Activated CD4-positive, CD25-positive, alpha-beta regulatory T cell treated with anti-CD3 and anti-CD28 coated beads, Interleukin-2, amount 50 U/mL, for 24 hours (primary cell): Measurements from ENCODE around the gene CBLB.

ENCODE experiments used
- ATAC-seq, 2 donors: fragments of 150-1000 bp; cut with Tn5 transposase; one replicate each; pipeline ENCODE4 v1.10.0; 2021; ENCODE audit warnings: mild to moderate bottlenecking in 1 of 2, moderate library complexity in 1 of 2

The CBLB gene

GRCh38 chr3:105678017-105678416 lies 190.8 kb downstream of the CBLB start:
- no peak for ATAC-seq

GRCh38 chr3:105676621-105677300 lies 192.1 kb downstream of the CBLB start:
- peak; percentile 82 to 88 for ATAC-seq

GRCh38 chr3:105674437-105675065 lies 194.3 kb downstream of the CBLB start:
- ATAC-seq = no peak

GRCh38 chr3:105672996-105673395 lies 195.8 kb downstream of the CBLB start:
- ATAC-seq = no peak

- ATAC-seq = no peak
These were observed 206.5 kb downstream of the CBLB start for GRCh38 chr3:105662306-105662705.

- ATAC-seq = no peak
These were observed 207.4 kb downstream of the CBLB start for GRCh38 chr3:105661461-105661860.

GRCh38 chr3:105656651-105657504 lies 211.9 kb downstream of the CBLB start:
- ATAC-seq = no peak

- ATAC-seq = no peak
These were observed 214.9 kb downstream of the CBLB start for GRCh38 chr3:105653868-105654267.

GRCh38 chr3:105653166-105653565 lies 215.6 kb downstream of the CBLB start:
- ATAC-seq = no peak

GRCh38 chr3:105649480-105649879 lies 219.3 kb downstream of the CBLB start:
- no peak for ATAC-seq

- no peak for ATAC-seq
These were observed 221.8 kb downstream of the CBLB start for GRCh38 chr3:105647047-105647446.

GRCh38 chr3:105639131-105639530 lies 229.7 kb downstream of the CBLB start:
- no peak for ATAC-seq

- no peak for ATAC-seq
These were observed 234.1 kb downstream of the CBLB start for GRCh38 chr3:105634708-105635107.

GRCh38 chr3:105629718-105630117 lies 239.1 kb downstream of the CBLB start:
- ATAC-seq = no peak

- no peak for ATAC-seq
These were observed 242.1 kb downstream of the CBLB start for GRCh38 chr3:105626739-105627138.

- no peak for ATAC-seq
These were observed 246.6 kb downstream of the CBLB start for GRCh38 chr3:105622169-105622568.

- no peak for ATAC-seq
These were observed 248.6 kb downstream of the CBLB start for GRCh38 chr3:105620236-105620635.

GRCh38 chr3:105619651-105620050 lies 249.2 kb downstream of the CBLB start:
- no peak for ATAC-seq

- no peak for ATAC-seq
These were observed 250.3 kb downstream of the CBLB start for GRCh38 chr3:105618556-105618955.

GRCh38 chr3:105616374-105617121 lies 252.3 kb downstream of the CBLB start:
- no peak for ATAC-seq

GRCh38 chr3:105615814-105616213 lies 253.0 kb downstream of the CBLB start:
- ATAC-seq = no peak

GRCh38 chr3:105614288-105615030 lies 254.4 kb downstream of the CBLB start:
- ATAC-seq = no peak
